ENCODE results near the gene ANKRD6.

Gene ANKRD6

GRCh38 chr6:89536231-89536630 lies 103.3 kb downstream of the ANKRD6 start:
- DNase-seq (ENCODE audit: low read depth, low spot score): no peak
- H3K4me3 ChIP-seq: no peak overlapping the region
- H3K9ac ChIP-seq (ENCODE audit: insufficient read length): no peak overlapping the region
- TF ChIP-seq FOXP2 (optimal IDR thresholded peaks at IDR 0.05; ENCODE audit: control extremely low read depth, extremely low read length, insufficient read depth) (no peak), EZH2 (IDR thresholded peaks at IDR 0.05) (no peak), POLR2AphosphoS5 (IDR thresholded peaks at IDR 0.05; ENCODE audit: borderline replicate concordance, low read depth, low read length) (no peak)
- H3K36me3 ChIP-seq (ENCODE audit: insufficient read depth, low read length): no peaks in the 10 kb centered on the region
- H3K27ac ChIP-seq: no peak overlapping the region
- no peaks in the 10 kb centered on the region for H3K9me3 ChIP-seq (ENCODE audit: low read depth, low read length)

- DNase-seq (ENCODE audit: low read depth, low spot score): no peak
- Histone ChIP-seq H3K9ac (ENCODE audit: insufficient read length) (no peak overlapping the region), H3K4me3 (no peak overlapping the region), H3K9me3 (ENCODE audit: low read depth, low read length) (no peaks in the 10 kb centered on the region), H3K36me3 (ENCODE audit: insufficient read depth, low read length) (no peaks in the 10 kb centered on the region), H3K27ac (no peak overlapping the region)
- TF ChIP-seq FOXP2 (optimal IDR thresholded peaks at IDR 0.05; ENCODE audit: control extremely low read depth, extremely low read length, insufficient read depth) (no peak), EZH2 (IDR thresholded peaks at IDR 0.05) (no peak), POLR2AphosphoS5 (IDR thresholded peaks at IDR 0.05; ENCODE audit: borderline replicate concordance, low read depth, low read length) (no peak)
These were observed 106.8 kb downstream of the ANKRD6 start for GRCh38 chr6:89539779-89540178.

GRCh38 chr6:89542081-89542857 lies 109.3 kb downstream of the ANKRD6 start:
- DNase-seq (ENCODE audit: low read depth, low spot score): no peak
- H3K36me3 ChIP-seq (ENCODE audit: insufficient read depth, low read length): no peaks in the 10 kb centered on the region
- TF ChIP-seq EZH2 (IDR thresholded peaks at IDR 0.05): no peak
- TF ChIP-seq POLR2AphosphoS5 (IDR thresholded peaks at IDR 0.05; ENCODE audit: borderline replicate concordance, low read depth, low read length): no peak
- no peak for TF ChIP-seq FOXP2 (optimal IDR thresholded peaks at IDR 0.05; ENCODE audit: control extremely low read depth, extremely low read length, insufficient read depth)

GRCh38 chr6:89542866-89543265 lies 109.9 kb downstream of the ANKRD6 start:
- Histone ChIP-seq H3K36me3 (ENCODE audit: insufficient read depth, low read length) (no peaks in the 10 kb centered on the region), H3K9me3 (ENCODE audit: low read depth, low read length) (no peaks in the 10 kb centered on the region), H3K27ac (no peak overlapping the region), H3K9ac (ENCODE audit: insufficient read length) (no peak overlapping the region), H3K4me3 (no peak overlapping the region)
- no peak for DNase-seq (ENCODE audit: low read depth, low spot score)
- TF ChIP-seq FOXP2 (optimal IDR thresholded peaks at IDR 0.05; ENCODE audit: control extremely low read depth, extremely low read length, insufficient read depth) (no peak), POLR2AphosphoS5 (IDR thresholded peaks at IDR 0.05; ENCODE audit: borderline replicate concordance, low read depth, low read length) (no peak), EZH2 (IDR thresholded peaks at IDR 0.05) (no peak)

More at GRCh38 chr6:89542081-89542857, 109.3 kb downstream of the ANKRD6 start:
- Histone ChIP-seq H3K9me3 (ENCODE audit: low read depth, low read length) (no peaks in the 10 kb centered on the region), H3K27ac (no peak overlapping the region), H3K9ac (ENCODE audit: insufficient read length) (no peak overlapping the region), H3K4me3 (no peak overlapping the region)

- Histone ChIP-seq H3K27ac (no peak overlapping the region), H3K9ac (ENCODE audit: insufficient read length) (no peak overlapping the region), H3K9me3 (ENCODE audit: low read depth, low read length) (no peaks in the 10 kb centered on the region), H3K4me3 (no peak overlapping the region), H3K36me3 (ENCODE audit: insufficient read depth, low read length) (no peaks in the 10 kb centered on the region)
- TF ChIP-seq POLR2AphosphoS5 (IDR thresholded peaks at IDR 0.05; ENCODE audit: borderline replicate concordance, low read depth, low read length): no peak
- no peak for TF ChIP-seq EZH2 (IDR thresholded peaks at IDR 0.05)
- no peak for TF ChIP-seq FOXP2 (optimal IDR thresholded peaks at IDR 0.05; ENCODE audit: control extremely low read depth, extremely low read length, insufficient read depth)
- no peak for DNase-seq (ENCODE audit: low read depth, low spot score)
These were observed 114.3 kb downstream of the ANKRD6 start for GRCh38 chr6:89547281-89547680.

DNA sequence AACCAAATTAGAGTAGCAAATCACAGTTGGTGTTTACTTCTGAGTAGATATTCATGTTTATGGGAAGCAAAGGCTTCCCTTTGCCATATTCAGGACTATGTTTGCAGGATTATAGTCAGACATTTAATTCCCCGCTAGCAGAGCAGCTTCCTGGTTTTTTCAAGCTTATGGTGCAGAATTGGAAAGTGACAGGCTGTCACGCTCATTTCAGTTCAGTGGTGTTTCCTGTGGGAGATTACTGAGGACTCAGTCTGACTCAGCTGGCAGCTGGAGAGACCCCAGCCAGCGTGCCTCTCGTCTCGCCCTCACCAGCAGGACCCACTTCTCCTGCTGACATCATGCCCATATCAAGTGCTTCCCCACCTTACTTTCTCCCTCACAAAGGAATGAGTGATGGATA lies 120.5 kb downstream of the ANKRD6 start:
- Histone ChIP-seq H3K9me3 (ENCODE audit: low read depth, low read length) (no peaks in the 10 kb centered on the region), H3K27ac (no peak overlapping the region), H3K4me3 (no peak overlapping the region), H3K36me3 (ENCODE audit: insufficient read depth, low read length) (no peaks in the 10 kb centered on the region), H3K9ac (ENCODE audit: insufficient read length) (no peak overlapping the region)
- TF ChIP-seq FOXP2 (optimal IDR thresholded peaks at IDR 0.05; ENCODE audit: control extremely low read depth, extremely low read length, insufficient read depth) (no peak), EZH2 (IDR thresholded peaks at IDR 0.05) (no peak), POLR2AphosphoS5 (IDR thresholded peaks at IDR 0.05; ENCODE audit: borderline replicate concordance, low read depth, low read length) (no peak)
- no peak for DNase-seq (ENCODE audit: low read depth, low spot score)

DNA sequence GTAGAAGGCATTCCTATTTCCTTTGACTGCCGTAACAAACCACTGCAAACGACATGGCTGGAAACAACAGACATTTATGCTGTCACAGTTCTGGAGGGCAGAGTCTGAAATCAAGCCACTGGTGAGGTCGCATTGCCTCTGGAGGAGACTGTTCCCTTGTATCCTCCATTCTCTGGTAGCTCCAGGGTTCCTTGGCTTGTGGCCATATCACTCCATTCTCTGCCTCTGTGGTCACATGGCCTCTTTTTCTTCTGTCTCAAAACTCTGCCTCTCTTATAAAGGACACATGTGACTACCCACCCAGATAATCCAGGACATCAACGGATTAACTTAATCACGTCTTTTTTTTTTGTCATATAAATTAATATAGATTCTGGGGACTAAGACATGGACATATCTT lies 121.2 kb downstream of the ANKRD6 start:
- DNase-seq (ENCODE audit: low read depth, low spot score): no peak
- Histone ChIP-seq H3K9me3 (ENCODE audit: low read depth, low read length) (no peaks in the 10 kb centered on the region), H3K27ac (no peak overlapping the region), H3K36me3 (ENCODE audit: insufficient read depth, low read length) (no peaks in the 10 kb centered on the region), H3K9ac (ENCODE audit: insufficient read length) (no peak overlapping the region), H3K4me3 (no peak overlapping the region)
- TF ChIP-seq EZH2 (IDR thresholded peaks at IDR 0.05): no peak
- no peak for TF ChIP-seq POLR2AphosphoS5 (IDR thresholded peaks at IDR 0.05; ENCODE audit: borderline replicate concordance, low read depth, low read length)
- TF ChIP-seq FOXP2 (optimal IDR thresholded peaks at IDR 0.05; ENCODE audit: control extremely low read depth, extremely low read length, insufficient read depth): no peak

- Histone ChIP-seq H3K9ac (ENCODE audit: insufficient read length) (no peak overlapping the region), H3K9me3 (ENCODE audit: low read depth, low read length) (no peaks in the 10 kb centered on the region), H3K36me3 (ENCODE audit: insufficient read depth, low read length) (no peaks in the 10 kb centered on the region), H3K27ac (no peak overlapping the region), H3K4me3 (no peak overlapping the region)
- TF ChIP-seq POLR2AphosphoS5 (IDR thresholded peaks at IDR 0.05; ENCODE audit: borderline replicate concordance, low read depth, low read length) (no peak), EZH2 (IDR thresholded peaks at IDR 0.05) (no peak), FOXP2 (optimal IDR thresholded peaks at IDR 0.05; ENCODE audit: control extremely low read depth, extremely low read length, insufficient read depth) (no peak)
- no peak for DNase-seq (ENCODE audit: low read depth, low spot score)
These were observed 122.1 kb downstream of the ANKRD6 start for GRCh38 chr6:89555031-89555430.
